ENCODE measurements around the gene HINFP.
A peak's percentile ranks its signal among the peaks of the same experiment; 100 is the strongest.
"Not testable (repeated sequence)": the region's sequence is repeated elsewhere in the genome, so short reads cannot be mapped to it uniquely, and the experiment has no call there.

HINFP gene

GRCh38 chr11:119156496-119156895, 35.1 kb downstream of the HINFP start:
- DNase-seq = no peak

DNA sequence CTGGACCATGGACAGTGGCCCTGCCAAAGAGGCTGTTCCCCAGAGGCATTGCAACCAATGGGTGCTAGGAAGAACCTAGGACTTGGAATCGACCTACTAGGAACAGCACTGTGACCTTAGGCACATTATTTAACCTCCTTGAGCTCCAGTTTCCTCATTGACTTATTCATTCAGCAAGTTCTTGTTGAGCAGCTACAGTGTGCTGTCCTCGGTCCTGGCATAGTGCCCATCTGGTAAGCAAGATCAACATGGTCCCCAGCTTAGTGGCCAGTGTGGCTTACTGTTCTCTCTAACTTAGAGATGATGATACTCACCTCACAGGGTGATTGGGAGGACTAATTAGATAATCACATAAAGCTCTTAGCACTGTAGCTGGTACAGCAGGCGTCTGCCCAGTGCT, 35.7 kb downstream of the HINFP start:
- no peak for DNase-seq

DNA sequence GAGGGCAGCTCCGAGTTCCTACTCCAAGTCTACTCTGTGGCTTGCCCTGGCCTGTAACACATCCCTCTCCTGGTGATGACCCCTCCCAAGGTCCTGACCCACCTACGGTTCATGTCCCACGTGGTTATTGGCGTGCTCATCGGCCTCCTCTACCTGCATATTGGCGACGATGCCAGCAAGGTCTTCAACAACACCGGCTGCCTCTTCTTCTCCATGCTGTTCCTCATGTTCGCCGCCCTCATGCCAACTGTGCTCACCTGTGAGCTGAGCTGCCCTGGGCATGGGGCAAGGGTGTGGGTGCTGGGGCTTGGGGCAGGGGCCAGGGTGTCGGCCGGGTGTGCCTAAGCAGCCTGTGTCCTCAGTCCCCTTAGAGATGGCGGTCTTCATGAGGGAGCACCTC, 37.1 kb downstream of the HINFP start:
- DNase-seq = no peak

DNA sequence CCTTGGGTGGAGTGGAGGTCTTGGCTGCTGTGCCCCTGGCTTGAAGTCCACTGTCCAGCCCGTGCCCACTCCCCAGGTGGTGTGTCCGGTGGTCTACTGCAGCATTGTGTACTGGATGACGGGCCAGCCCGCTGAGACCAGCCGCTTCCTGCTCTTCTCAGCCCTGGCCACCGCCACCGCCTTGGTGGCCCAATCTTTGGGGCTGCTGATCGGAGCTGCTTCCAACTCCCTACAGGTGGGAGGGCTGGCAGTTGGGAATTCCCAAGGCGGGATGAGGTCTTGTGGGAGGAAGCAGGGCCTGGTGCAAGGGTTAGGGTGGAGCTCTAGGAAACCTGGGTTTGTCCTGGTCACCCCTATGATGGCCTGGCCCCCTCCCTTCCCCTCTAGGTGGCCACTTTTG, 38.8 kb downstream of the HINFP start:
- no peak for DNase-seq

- no peak for DNase-seq
Observed at GRCh38 chr11:119161871-119162270, 40.5 kb downstream of the HINFP start.

- peak; percentile 46 for DNase-seq
Observed at GRCh38 chr11:119166368-119167076, 45.1 kb downstream of the HINFP start.

- not testable (repeated sequence) for DNase-seq
Observed at GRCh38 chr11:119167077-119167458, 45.7 kb downstream of the HINFP start.

- peak; percentile 18 for DNase-seq
Observed at GRCh38 chr11:119167933-119168332, 46.6 kb downstream of the HINFP start.

DNA sequence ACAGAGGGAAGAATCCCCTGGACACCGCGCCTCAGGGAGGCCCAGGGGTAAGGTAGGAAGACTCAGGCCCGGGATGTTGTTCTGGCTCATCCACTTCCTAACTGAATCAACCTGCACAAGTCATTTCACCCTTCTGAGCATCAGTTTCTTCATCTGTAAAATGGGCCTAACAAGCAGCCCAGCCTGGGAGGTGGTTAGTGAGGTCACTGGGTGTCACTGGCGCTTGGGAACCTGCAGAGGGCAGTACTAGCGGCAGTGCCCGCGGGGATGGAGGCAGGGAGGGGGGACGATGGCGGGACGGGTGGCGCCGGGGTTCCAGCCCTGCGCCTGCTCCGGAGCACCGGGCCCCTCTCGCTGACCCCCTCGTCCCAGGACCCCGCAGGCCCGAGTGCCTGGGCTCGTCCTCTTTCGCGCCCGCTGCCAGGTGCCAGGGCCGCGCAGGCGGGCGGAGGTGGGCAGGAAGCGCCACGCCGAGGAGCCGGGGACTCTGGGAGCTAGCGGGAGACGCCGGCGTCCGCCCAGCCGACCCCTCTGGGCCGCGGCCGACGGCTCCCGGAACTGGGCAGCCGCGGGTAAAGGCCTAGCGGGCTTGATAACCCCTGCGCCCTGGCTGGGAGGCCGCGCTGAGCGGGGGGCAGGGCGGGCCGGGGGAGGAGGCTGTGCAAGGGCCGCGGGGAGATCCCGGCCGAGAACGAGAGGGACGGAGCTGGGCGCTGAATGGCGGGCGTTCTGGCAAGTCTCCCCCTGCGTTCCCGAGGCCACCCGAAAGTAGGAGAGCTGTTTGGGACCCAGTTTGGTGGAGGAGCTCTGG, 47.3 kb downstream of the HINFP start, which contains the start of gene NLRX1:
TSS of gene NLRX1 (plus strand) at position 255 of the 811 bp plus-strand sequence. CDS start 2,679 bp downstream, outside the sequence.
- DNase-seq = peak; percentile 90

DNA sequence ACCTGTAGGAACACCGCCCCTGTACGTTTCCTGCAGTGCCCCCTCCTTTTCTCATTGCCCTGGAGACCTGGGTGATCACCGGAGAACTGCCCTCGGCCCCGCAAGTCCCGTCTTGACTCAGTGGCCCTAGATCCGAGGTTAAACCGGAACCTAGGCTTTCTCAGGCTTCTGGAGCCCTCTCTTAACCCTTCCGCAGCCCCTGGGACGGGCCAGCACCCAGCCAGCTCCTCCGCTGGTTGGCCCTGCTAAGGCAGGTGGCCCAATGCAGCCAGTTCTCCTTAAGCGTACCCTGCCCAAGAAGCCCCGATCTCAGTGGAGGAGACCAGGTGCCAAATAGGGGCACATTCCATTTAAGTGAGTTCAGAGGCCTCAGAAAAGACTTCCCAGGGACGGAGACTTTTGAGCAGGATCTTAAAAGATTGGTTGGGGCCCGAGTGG, 47.9 kb downstream of the HINFP start:
- DNase-seq = peak; percentile 40

DNA sequence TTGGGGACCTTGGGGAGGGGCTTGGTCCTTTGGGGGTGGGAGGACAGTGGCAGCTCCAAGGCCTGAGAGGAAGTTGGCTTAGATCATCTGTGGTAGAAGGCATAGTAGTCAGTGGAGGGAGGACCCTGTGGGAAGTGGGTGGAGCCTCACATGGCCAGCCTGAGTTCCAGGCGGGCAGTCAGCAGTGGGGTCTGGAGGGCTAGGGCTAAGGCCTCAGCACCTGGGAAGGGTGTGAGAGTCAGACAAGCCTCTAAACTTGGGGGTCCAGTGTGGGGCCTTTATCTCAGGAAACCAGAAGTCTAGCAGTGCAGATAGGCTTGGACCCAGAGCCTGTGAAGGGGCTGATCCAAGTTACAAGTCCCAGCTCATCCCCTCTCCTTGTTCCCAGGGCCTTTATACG, 51.1 kb downstream of the HINFP start:
- no peak for DNase-seq

GRCh38 chr11:119173453-119173852, 52.1 kb downstream of the HINFP start:
- no peak for DNase-seq

DNA sequence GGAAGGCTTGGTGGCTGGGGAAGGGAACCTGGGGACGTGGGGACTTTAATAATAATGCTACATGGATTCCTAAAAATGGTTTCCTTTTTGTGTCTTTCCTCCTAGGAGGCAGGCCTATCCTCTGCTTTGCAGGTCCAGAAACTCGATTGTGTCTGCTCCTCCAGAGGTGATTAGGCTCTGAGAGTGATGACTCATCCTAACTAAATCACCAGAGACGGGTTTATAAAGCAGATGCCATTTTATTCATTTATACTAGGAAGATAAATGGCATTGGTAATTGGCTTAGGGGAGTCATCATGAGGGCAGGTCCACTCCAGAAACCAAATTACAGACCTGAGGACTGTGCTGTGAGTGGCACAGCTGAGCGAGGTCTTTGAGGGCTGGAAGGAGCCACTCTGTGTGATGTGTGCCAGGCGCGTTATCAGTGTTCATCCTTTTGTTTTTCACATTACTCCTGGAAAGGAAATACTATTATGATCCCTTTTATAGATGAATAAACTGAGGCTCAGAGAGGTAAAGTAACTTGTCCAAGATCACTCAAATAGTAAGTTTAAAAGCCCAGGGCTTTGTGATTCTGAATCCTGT, 54.2 kb downstream of the HINFP start:
- DNase-seq = no peak

DNA sequence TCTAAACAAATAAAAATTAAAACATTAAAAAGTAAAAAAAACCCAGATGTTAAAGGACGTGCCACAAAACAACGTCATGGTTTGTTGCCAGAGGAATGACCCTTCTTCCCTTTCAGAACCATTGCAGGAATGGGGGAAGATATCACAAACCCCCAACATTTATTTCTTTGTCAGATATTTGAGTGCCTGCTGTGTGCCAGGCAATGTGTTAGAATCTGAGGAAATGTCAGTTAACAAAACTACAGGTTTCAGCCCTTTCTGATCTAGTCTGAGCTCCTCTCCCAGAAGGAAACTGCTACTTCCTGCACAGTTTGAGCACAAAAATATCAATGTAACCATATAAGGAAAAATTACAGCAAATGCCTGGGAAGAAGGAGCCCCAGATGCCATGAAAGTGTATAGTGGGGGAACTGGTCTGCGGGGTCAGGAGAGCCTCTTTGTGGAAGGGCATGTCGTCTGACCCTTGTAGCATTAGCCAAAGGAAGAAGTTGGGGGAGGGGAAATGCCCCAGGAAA, 56.8 kb downstream of the HINFP start:
- peak; percentile 29 for DNase-seq

DNA sequence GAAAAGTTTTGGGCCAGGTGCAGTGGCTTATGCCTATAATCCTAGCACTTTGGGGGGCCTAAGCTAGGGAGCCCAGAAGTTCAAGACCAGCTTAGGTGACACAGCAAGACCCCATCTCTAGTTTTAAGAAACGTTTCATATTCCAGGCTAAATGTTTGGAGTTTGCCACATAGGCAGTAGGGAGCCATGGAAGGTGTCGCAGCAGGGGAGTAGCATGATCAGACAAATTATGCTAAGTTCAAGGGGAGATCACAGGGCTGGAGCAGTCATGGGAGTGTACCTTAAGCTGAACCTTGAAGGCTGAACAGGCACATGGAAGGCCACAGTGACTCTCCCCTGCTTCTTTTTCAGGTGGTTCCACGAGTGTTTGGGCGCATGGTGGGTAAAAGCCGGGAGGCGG, 58.0 kb downstream of the HINFP start:
- no peak for DNase-seq

- DNase-seq = no peak
Observed at GRCh38 chr11:119179983-119180382, 58.6 kb downstream of the HINFP start.

GRCh38 chr11:119180729-119181676, 59.6 kb downstream of the HINFP start:
- DNase-seq = no peak

GRCh38 chr11:119181677-119182412, 60.5 kb downstream of the HINFP start:
- DNase-seq = no peak

DNA sequence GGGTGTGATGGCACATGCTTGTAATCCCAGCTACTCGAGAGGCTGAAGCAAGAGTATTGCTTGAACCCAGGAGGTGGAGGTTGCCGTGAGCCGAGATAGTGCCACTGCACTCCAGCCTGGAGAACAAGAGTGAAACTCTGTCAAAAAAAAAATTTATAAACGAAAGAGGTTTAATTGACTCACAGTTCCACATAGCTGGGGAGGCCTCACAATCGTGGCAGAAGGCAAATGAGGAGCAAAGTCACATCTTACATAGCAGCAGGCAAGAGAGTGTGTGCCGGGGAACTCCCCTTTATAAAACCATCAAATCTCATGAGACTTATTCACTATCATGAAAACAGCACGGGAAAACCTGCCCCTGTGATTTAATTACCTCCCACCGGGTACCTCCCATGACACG, 63.0 kb downstream of the HINFP start:
- not testable (repeated sequence) for DNase-seq

Data from fibroblast of skin of scalp (primary cell).